HEK293 (cell line): ENCODE measurements around the gene CASKIN1.

ENCODE experiments used
- CTCF ChIA-PET: fragments of 350-600 bp; formaldehyde crosslinking; extraction: SDS; loops from one replicate; lab custom pipeline; 2021; ENCODE audit warnings: antibody characterized with exemption; lab: Yijun Ruan, JAX
- POLR2A ChIA-PET: fragments of 300-600 bp; formaldehyde crosslinking; extraction: SDS; loops from one replicate; lab custom pipeline; 2020; ENCODE audit warnings: antibody characterized with exemption, inconsistent platforms; lab: Yijun Ruan, JAX
- H3K27ac ChIP-seq: fragments of 200-500 bp; sonication (Bioruptor generic); 2 replicates; pipeline ENCODE4 v1.5.1; 2014; ENCODE audit warnings: low read depth, low read length, control low read depth, inconsistent platforms; ENCODE audit errors: extremely low read depth
- H3K36me3 ChIP-seq, 2 experiments: fragments of 200-500 bp in 1 of 2; sonication (Bioruptor generic) in 1 of 2; 1 replicate in 1 of 2; 2 replicates in 1 of 2; pipeline ENCODE4 v1.5.1; 2014 to 2017; ENCODE audit warnings: inconsistent platforms in 2 of 2, low read length in 2 of 2; ENCODE audit not compliant: control insufficient read depth in 2 of 2, insufficient read depth in 1 of 2
- H3K4me1 ChIP-seq: fragments of 200-500 bp; sonication (Bioruptor generic); 2 replicates; pipeline ENCODE4 v1.5.1; 2014; ENCODE audit warnings: mild to moderate bottlenecking, low read length, inconsistent platforms; ENCODE audit not compliant: control insufficient read depth, insufficient read depth
- H3K4me3 ChIP-seq: 2 replicates; pipeline ENCODE4 v1.5.1; 2011; ENCODE audit warnings: low read depth, mild to moderate bottlenecking, control low read depth, low read length, moderate library complexity
- H3K9me3 ChIP-seq: fragments of 200-500 bp; sonication (Bioruptor generic); 2 replicates; pipeline ENCODE4 v1.5.1; 2014; ENCODE audit warnings: low read depth, low read length, inconsistent platforms; ENCODE audit not compliant: control insufficient read depth, insufficient read depth
- BCL11B ChIP-seq: fragments of 450-650 bp; formaldehyde crosslinking; IDR thresholded peaks from 2 replicates; pipeline ENCODE4 v1.5.1; 2016; ENCODE audit warnings: low read depth, missing biosample characterization, missing genetic modification characterization
- EGR2 ChIP-seq: fragments of 450-650 bp; formaldehyde crosslinking; IDR thresholded peaks from 2 replicates; pipeline ENCODE4 v1.5.1; 2016; ENCODE audit warnings: low read depth, missing biosample characterization, missing genetic modification characterization
- GLI2 ChIP-seq: fragments of 450-650 bp; formaldehyde crosslinking; IDR thresholded peaks from 2 replicates; pipeline ENCODE4; 2017; ENCODE audit warnings: missing biosample characterization, missing genetic modification characterization, low read depth, borderline replicate concordance
- HOXC10 ChIP-seq: sonication (generic); formaldehyde crosslinking; IDR thresholded peaks from 2 replicates; pipeline ENCODE4 v1.8.1; 2023; ENCODE audit warnings: mild to moderate bottlenecking, missing genetic modification reagents
- MYNN ChIP-seq: fragments of 450-650 bp; formaldehyde crosslinking; IDR thresholded peaks from 2 replicates; pipeline ENCODE4 v1.5.1; 2016; ENCODE audit warnings: missing biosample characterization, missing genetic modification characterization, borderline replicate concordance
- OSR2 ChIP-seq: fragments of 450-650 bp; formaldehyde crosslinking; IDR thresholded peaks from 2 replicates; pipeline ENCODE4 v1.5.1; 2016; ENCODE audit warnings: missing biosample characterization, missing genetic modification characterization
- SP3 ChIP-seq: fragments of 450-650 bp; formaldehyde crosslinking; IDR thresholded peaks from 2 replicates; pipeline ENCODE4 v1.5.1; 2016; ENCODE audit warnings: missing biosample characterization, missing genetic modification characterization
- WT1 ChIP-seq: fragments of 450-650 bp; formaldehyde crosslinking; IDR thresholded peaks from 2 replicates; pipeline ENCODE4 v1.5.1; 2016; ENCODE audit warnings: missing biosample characterization, missing genetic modification characterization
- ZBTB17 ChIP-seq: fragments of 450-650 bp; formaldehyde crosslinking; IDR thresholded peaks from 2 replicates; pipeline ENCODE4 v1.5.1; 2016; ENCODE audit warnings: missing biosample characterization, missing genetic modification characterization
- ZBTB21 ChIP-seq: fragments of 450-650 bp; formaldehyde crosslinking; IDR thresholded peaks from 2 replicates; pipeline ENCODE4 v1.5.1; 2017; ENCODE audit warnings: missing biosample characterization, missing genetic modification characterization
- ZFHX2 ChIP-seq: fragments of 450-650 bp; formaldehyde crosslinking; conservative IDR thresholded peaks from 2 replicates; pipeline ENCODE4 v1.5.1; 2016; ENCODE audit warnings: missing biosample characterization, missing genetic modification characterization
- ZFP3 ChIP-seq: fragments of 450-650 bp; formaldehyde crosslinking; IDR thresholded peaks from 2 replicates; pipeline ENCODE4 v1.5.1; 2016; ENCODE audit warnings: low read depth, missing biosample characterization, missing genetic modification characterization
- ZFP37 ChIP-seq: fragments of 450-650 bp; formaldehyde crosslinking; IDR thresholded peaks from 2 replicates; pipeline ENCODE4 v1.5.1; 2016; ENCODE audit warnings: missing biosample characterization, missing genetic modification characterization
- ZNF114 ChIP-seq: fragments of 450-650 bp; formaldehyde crosslinking; IDR thresholded peaks from 2 replicates; pipeline ENCODE4 v1.5.0; 2017; ENCODE audit warnings: missing biosample characterization, missing genetic modification characterization
- ZNF138 ChIP-seq: fragments of 450-650 bp; formaldehyde crosslinking; IDR thresholded peaks from 2 replicates; pipeline ENCODE4 v1.5.1; 2016; ENCODE audit warnings: missing biosample characterization, missing genetic modification characterization, borderline replicate concordance
- ZNF146 ChIP-seq: fragments of 450-650 bp; formaldehyde crosslinking; IDR thresholded peaks from 2 replicates; pipeline ENCODE4 v1.5.1; 2016; ENCODE audit warnings: missing biosample characterization, missing genetic modification characterization
- ZNF248 ChIP-seq: fragments of 450-650 bp; formaldehyde crosslinking; IDR thresholded peaks from 2 replicates; pipeline ENCODE4 v1.5.1; 2017; ENCODE audit warnings: missing biosample characterization, missing genetic modification characterization
- ZNF324 ChIP-seq: fragments of 450-650 bp; formaldehyde crosslinking; IDR thresholded peaks from 2 replicates; pipeline ENCODE4 v1.5.1; 2016; ENCODE audit warnings: missing biosample characterization, missing genetic modification characterization
- ZNF391 ChIP-seq: fragments of 450-650 bp; formaldehyde crosslinking; IDR thresholded peaks from 2 replicates; pipeline ENCODE4 v1.5.1; 2016; ENCODE audit warnings: low read depth, missing biosample characterization, missing genetic modification characterization, borderline replicate concordance
- ZNF404 ChIP-seq: fragments of 450-650 bp; formaldehyde crosslinking; IDR thresholded peaks from 2 replicates; pipeline ENCODE4 v1.5.1; 2017; ENCODE audit warnings: missing biosample characterization, missing genetic modification characterization
- ZNF529 ChIP-seq: fragments of 450-650 bp; formaldehyde crosslinking; IDR thresholded peaks from 2 replicates; pipeline ENCODE4 v1.5.1; 2017; ENCODE audit warnings: missing genetic modification characterization, missing biosample characterization; ENCODE audit not compliant: insufficient replicate concordance
- ZNF530 ChIP-seq: fragments of 450-650 bp; formaldehyde crosslinking; IDR thresholded peaks from 2 replicates; pipeline ENCODE4 v1.5.1; 2016; ENCODE audit warnings: low read depth, missing biosample characterization, missing genetic modification characterization
- ZNF571 ChIP-seq: fragments of 450-650 bp; formaldehyde crosslinking; IDR thresholded peaks from 2 replicates; pipeline ENCODE4 v1.5.0; 2017; ENCODE audit warnings: missing biosample characterization, missing genetic modification characterization
- ZNF585B ChIP-seq: fragments of 450-650 bp; formaldehyde crosslinking; IDR thresholded peaks from 2 replicates; pipeline ENCODE4 v1.5.1; 2016; ENCODE audit warnings: missing biosample characterization, missing genetic modification characterization
- ZNF600 ChIP-seq: fragments of 450-650 bp; formaldehyde crosslinking; IDR thresholded peaks from 2 replicates; pipeline ENCODE4 v1.5.1; 2016; ENCODE audit warnings: missing biosample characterization, missing genetic modification characterization
- ZNF624 ChIP-seq: fragments of 450-650 bp; formaldehyde crosslinking; IDR thresholded peaks from 2 replicates; pipeline ENCODE4 v1.5.1; 2017; ENCODE audit warnings: missing biosample characterization, missing genetic modification characterization
- ZNF626 ChIP-seq: fragments of 450-650 bp; sonication (Bioruptor Pico); formaldehyde crosslinking; IDR thresholded peaks from 2 replicates; pipeline ENCODE4 v1.5.1; 2018; ENCODE audit warnings: missing biosample characterization, missing genetic modification characterization, inconsistent platforms
- ZNF629 ChIP-seq: fragments of 450-650 bp; formaldehyde crosslinking; IDR thresholded peaks from 2 replicates; pipeline ENCODE4 v1.5.1; 2017; ENCODE audit warnings: missing biosample characterization, missing genetic modification characterization
- ZNF677 ChIP-seq: fragments of 450-650 bp; IDR thresholded peaks from 2 replicates; pipeline ENCODE4 v1.5.0; 2018; ENCODE audit warnings: missing biosample characterization, mild to moderate bottlenecking, missing genetic modification characterization, moderate library complexity
- ZNF776 ChIP-seq: fragments of 450-650 bp; formaldehyde crosslinking; IDR thresholded peaks from 2 replicates; pipeline ENCODE4 v1.5.0; 2017; ENCODE audit warnings: missing biosample characterization, missing genetic modification characterization, borderline replicate concordance
- ZNF791 ChIP-seq: fragments of 450-650 bp; formaldehyde crosslinking; IDR thresholded peaks from 2 replicates; pipeline ENCODE4 v1.5.1; 2016; ENCODE audit warnings: missing biosample characterization, missing genetic modification characterization
- ZNF843 ChIP-seq: fragments of 450-650 bp; formaldehyde crosslinking; IDR thresholded peaks from 2 replicates; pipeline ENCODE4 v1.5.1; 2016; ENCODE audit warnings: missing biosample characterization, missing genetic modification characterization
- TF ChIP-seq, protein P1 (sequence below): fragments of 450-650 bp; formaldehyde crosslinking; IDR thresholded peaks from 2 replicates; pipeline ENCODE4 v1.5.1; 2017; ENCODE audit warnings: missing biosample characterization, mild to moderate bottlenecking, missing genetic modification characterization, moderate library complexity
- TF ChIP-seq, protein P2 (sequence below): sonication (generic); formaldehyde crosslinking; IDR thresholded peaks from 2 replicates; pipeline ENCODE4 v1.8.1; 2022; ENCODE audit warnings: mild to moderate bottlenecking, moderate library complexity, missing genetic modification reagents
- TF ChIP-seq, protein P3 (sequence below): fragments of 450-650 bp; formaldehyde crosslinking; IDR thresholded peaks from 2 replicates; pipeline ENCODE4 v1.5.1; 2016; ENCODE audit warnings: missing biosample characterization, missing genetic modification characterization
- TF ChIP-seq, protein P4 (sequence below): fragments of 450-650 bp; formaldehyde crosslinking; IDR thresholded peaks from 2 replicates; pipeline ENCODE4 v1.5.1; 2016; ENCODE audit warnings: missing biosample characterization, missing genetic modification characterization

CASKIN1 gene

DNA sequence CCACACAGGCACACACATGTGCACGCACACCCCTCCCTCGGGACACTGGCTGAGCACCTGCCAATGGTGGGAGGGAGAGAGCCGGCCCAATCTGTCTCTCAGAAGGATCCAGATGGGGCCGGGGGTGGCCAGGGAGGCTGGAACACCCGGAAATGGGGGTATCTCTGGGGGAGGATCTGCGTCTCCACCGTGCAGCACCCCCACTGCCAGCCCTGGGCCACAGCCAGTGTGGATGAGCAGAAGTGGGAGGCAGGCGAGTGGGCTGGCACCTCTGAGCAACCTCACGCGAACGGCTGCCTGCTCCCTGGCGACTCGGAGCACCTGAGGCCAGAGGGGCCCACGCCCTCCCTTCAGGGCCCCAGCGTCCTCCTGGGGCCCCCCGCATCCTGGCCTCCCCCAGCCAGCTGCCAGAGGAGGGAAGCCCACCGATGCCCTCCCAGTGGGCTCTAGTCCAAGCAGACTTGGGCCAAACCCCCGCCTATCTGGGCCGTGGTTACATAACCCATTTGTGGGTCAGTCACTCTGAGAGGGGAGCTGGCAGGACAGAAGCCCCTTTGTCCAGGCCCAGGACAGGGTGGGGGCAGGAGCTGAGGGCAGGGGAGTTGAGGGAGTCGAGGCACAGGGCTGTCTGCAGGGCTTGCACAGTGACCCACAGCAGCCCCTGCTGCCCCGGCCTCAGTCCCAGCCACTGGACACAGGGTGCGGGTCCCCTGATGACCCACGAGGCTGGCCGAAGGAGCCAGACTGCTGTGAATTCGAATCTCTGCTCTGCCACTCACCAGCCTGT is 5.6 kb downstream of the CASKIN1 start:
- Histone ChIP-seq H3K9me3 (no peaks in the 10 kb centered on the region), H3K4me3 (no peak overlapping the region), H3K4me1 (peaks cover 9% of the 10 kb centered on the region; the same call in 1 of the 2 replicates), H3K27ac (no peak overlapping the region), H3K36me3 (peaks cover 0 to 3% of the 10 kb centered on the region in 2 experiments; a peak in 1 of 3 replicates)
- ChIA-PET CTCF (no interaction called here), POLR2A (interaction anchor here (1.3 to 1.9 kb wide), 2 partner anchors 9 to 36 kb away, joined by 4 to 7 read pairs; partner anchors contain the start of gene TRAF7)
- peak; percentile 85 for TF ChIP-seq EGR2
- no peak for TF ChIP-seq MYNN (tag by site-specific recombination)
- TF ChIP-seq ZNF571 (tag by site-specific recombination): no peak
- TF ChIP-seq ZNF138 (tag by site-specific recombination): no peak
- peak; percentile 86 for TF ChIP-seq ZFHX2 (tag by site-specific recombination)

DNA sequence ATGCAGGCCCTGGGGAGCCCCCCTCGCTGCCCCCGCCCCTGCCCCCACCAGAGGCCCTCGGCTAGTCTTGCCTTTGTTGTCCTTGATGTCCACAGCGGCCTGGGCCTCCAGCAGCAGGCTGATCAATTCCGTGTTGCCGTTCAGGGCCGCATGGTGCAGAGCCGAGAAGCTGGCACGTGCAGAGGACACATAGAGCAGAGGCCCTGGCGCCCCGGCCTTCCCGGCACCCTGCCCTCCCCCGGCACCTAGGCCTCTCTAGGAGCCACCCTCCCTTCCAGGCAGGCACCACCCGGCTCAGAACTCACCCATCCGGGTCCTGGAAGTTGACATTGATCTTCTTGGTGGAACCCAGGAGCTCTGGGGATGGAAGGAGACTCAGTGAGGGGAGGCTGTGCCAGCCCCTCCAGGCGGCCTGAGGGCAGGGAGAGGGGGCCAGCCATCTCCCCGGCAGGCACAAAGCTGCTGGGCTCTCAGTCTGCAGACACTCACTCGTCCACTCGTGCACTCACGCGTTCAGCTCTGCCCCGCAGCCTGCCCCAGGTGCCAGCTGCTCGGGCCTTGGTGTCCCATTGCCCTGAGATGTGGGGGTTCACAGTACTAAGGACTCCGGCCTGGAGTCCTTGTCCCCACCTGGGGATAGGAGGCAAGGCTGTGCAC is 6.3 kb downstream of the CASKIN1 start:
- ChIA-PET CTCF (no interaction called here), POLR2A (interaction anchor here (1.3 to 1.9 kb wide), 2 partner anchors 10 to 35 kb away, joined by 4 to 7 read pairs; partner anchors contain the start of gene TRAF7)

DNA sequence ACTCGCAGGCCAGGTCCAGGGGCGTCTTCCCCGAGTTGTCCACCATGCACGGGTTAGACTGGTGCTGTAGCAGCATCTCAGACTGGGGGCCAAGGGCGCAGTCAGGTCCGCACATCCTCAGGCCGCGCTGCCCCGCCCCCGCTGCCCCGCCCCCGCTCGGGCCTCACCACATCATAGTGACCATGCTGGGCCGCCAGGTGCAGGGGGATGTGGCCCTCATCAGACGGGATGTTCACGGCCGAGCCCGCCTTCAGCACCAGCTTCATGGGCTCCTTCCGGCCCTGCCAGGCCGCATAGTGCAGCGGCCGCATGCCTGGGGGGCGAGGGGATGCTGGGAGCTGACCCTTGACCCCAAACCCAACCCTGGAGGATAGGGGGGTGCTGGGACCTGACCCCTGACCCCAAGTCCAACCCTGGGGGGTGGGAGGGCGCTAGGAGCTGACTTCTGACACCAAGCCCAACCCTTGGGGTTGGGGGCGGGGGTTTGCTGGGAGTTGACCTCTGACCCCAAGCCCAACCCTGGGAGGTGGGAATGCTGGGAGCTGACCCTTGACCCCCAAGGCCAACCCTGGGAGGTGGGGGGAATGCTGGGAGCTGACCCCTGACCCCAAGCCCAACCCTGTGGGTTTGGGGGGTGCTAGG is 7.0 kb downstream of the CASKIN1 start:
- Histone ChIP-seq H3K27ac (no peak overlapping the region), H3K4me3 (no peak overlapping the region), H3K4me1 (0 out of 2 replicates have a peak, but pooled peaks cover 3% of the 10 kb centered on the region), H3K9me3 (no peaks in the 10 kb centered on the region), H3K36me3 (peaks cover 0 to 5% of the 10 kb centered on the region in 2 experiments; a peak in 1 of 3 replicates)
- POLR2A ChIA-PET: interaction anchor here (1.3 to 1.9 kb wide), 2 partner anchors 10 to 34 kb away, joined by 4 to 7 read pairs; partner anchors contain the start of gene TRAF7
- CTCF ChIA-PET: no interaction called here
- no peak for TF ChIP-seq ZNF248
- no peak for TF ChIP-seq SP3
- TF ChIP-seq, protein P1, sequence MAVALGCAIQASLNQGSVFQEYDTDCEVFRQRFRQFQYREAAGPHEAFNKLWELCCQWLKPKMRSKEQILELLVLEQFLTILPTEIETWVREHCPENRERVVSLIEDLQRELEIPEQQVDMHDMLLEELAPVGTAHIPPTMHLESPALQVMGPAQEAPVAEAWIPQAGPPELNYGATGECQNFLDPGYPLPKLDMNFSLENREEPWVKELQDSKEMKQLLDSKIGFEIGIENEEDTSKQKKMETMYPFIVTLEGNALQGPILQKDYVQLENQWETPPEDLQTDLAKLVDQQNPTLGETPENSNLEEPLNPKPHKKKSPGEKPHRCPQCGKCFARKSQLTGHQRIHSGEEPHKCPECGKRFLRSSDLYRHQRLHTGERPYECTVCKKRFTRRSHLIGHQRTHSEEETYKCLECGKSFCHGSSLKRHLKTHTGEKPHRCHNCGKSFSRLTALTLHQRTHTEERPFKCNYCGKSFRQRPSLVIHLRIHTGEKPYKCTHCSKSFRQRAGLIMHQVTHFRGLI (tag by site-specific recombination): no peak
- no peak for TF ChIP-seq ZNF529
- TF ChIP-seq, protein P2, sequence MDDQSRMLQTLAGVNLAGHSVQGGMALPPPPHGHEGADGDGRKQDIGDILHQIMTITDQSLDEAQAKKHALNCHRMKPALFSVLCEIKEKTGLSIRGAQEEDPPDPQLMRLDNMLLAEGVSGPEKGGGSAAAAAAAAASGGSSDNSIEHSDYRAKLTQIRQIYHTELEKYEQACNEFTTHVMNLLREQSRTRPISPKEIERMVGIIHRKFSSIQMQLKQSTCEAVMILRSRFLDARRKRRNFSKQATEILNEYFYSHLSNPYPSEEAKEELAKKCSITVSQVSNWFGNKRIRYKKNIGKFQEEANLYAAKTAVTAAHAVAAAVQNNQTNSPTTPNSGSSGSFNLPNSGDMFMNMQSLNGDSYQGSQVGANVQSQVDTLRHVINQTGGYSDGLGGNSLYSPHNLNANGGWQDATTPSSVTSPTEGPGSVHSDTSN (CRISPR knock-in tag): no peak
- no peak for TF ChIP-seq ZNF791
- TF ChIP-seq ZNF391: no peak
- peak; percentile 97 for TF ChIP-seq BCL11B (tag by site-specific recombination)
- TF ChIP-seq ZNF114 (tag by site-specific recombination): no peak
- no peak for TF ChIP-seq ZNF624 (tag by site-specific recombination)
- TF ChIP-seq ZNF404 (tag by site-specific recombination): no peak
- TF ChIP-seq, protein P3, sequence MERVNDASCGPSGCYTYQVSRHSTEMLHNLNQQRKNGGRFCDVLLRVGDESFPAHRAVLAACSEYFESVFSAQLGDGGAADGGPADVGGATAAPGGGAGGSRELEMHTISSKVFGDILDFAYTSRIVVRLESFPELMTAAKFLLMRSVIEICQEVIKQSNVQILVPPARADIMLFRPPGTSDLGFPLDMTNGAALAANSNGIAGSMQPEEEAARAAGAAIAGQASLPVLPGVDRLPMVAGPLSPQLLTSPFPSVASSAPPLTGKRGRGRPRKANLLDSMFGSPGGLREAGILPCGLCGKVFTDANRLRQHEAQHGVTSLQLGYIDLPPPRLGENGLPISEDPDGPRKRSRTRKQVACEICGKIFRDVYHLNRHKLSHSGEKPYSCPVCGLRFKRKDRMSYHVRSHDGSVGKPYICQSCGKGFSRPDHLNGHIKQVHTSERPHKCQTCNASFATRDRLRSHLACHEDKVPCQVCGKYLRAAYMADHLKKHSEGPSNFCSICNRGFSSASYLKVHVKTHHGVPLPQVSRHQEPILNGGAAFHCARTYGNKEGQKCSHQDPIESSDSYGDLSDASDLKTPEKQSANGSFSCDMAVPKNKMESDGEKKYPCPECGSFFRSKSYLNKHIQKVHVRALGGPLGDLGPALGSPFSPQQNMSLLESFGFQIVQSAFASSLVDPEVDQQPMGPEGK (tag by site-specific recombination): 0 out of 2 replicates have a peak, but pooled peaks have one; percentile 16

More for the DNA sequence above, 6.3 kb downstream of the CASKIN1 start:
- peaks cover 5% of the 10 kb centered on the region; the same call in 1 of the 2 replicates for H3K4me1 ChIP-seq
- no peak overlapping the region for H3K27ac ChIP-seq
- no peak overlapping the region for H3K4me3 ChIP-seq
- TF ChIP-seq GLI2 (no peak), ZBTB21 (tag by site-specific recombination) (no peak), ZNF629 (tag by site-specific recombination) (no peak), ZNF324 (no peak), ZFP37 (tag by site-specific recombination) (no peak), ZNF843 (tag by site-specific recombination) (no peak), OSR2 (tag by site-specific recombination) (no peak), ZNF626 (tag by site-specific recombination) (no peak), ZNF146 (no peak), ZNF530 (no peak), HOXC10 (no peak), BCL11B (tag by site-specific recombination) (no peak), ZNF585B (no peak), ZNF600 (no peak), ZFP3 (tag by site-specific recombination) (no peak), ZNF677 (no peak), ZNF776 (no peak), WT1 (tag by site-specific recombination) (no peak), ZBTB17 (tag by site-specific recombination) (no peak)
- TF ChIP-seq, protein P4, sequence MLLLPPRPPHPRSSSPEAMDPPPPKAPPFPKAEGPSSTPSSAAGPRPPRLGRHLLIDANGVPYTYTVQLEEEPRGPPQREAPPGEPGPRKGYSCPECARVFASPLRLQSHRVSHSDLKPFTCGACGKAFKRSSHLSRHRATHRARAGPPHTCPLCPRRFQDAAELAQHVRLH: no peak
- TF ChIP-seq, all 188 proteins: peak for 0
- H3K36me3 ChIP-seq: peaks cover 0 to 3% of the 10 kb centered on the region in 2 experiments; a peak in 1 of 3 replicates
- no peaks in the 10 kb centered on the region for H3K9me3 ChIP-seq
